Effector CD8-positive, alpha-beta T cell (primary cell): ENCODE measurements around the gene PPP1R2C.

ENCODE experiments used
- DNase-seq: peaks from one replicate; lab custom pipeline; 2025; lab: John Stamatoyannopoulos, UW

Gene PPP1R2C

DNA sequence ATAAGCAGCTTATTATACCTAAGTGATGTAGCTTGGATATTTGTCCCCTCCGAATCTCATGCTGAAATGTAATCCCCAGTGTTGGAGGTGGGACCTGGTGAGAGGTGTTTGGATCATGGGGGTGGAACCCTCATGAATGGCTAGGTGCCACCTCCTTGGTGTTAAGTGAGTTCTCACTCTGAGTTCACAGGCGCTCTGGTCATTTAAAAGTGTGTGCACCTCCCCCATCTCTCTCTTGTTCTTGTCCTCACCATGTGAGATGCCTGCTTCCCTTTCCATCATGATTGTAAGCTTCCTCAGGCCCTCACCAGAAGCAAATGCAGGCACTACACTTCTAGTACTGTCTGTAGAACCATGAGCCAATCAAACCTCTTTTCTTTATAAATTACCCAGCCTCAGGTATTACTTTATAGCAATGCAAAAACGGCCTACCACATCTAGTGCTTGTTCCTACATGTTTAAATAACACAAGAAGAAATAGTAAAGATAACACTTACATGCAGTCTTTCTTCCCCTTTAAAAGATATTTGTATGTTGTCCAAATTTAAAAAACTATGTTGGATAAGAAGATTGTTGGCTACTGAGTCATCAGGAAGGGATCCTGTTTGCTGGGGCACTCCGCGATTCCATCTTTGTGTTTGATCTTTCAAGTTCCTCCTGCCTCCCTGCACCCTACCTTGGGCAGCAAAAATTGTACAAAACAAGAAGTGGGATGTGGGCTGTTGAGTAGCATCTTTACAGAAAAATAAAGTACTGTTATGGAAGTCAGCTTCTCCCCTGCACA lies 29.7 kb downstream of the PPP1R2C start:
- no peak for DNase-seq

DNA sequence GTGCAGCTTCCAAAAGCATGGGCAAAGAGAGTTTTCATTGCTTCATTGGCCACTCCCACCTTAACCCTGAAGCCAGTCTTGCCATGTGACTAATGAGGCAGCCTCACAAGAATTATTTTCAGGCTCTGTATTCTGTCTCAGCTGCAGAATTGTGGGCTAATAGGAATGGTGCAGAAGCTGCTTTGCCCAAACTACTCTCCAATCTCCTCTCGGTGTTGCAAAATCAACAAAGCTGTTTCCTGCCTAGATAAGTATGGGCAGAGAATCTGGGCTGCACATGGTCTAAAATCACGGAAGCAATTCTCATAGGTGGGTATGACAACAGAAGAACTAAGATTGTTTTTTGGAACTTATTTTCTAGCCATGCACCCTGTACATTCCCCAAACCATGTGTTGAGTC lies 31.4 kb downstream of the PPP1R2C start:
- no peak for DNase-seq

DNA sequence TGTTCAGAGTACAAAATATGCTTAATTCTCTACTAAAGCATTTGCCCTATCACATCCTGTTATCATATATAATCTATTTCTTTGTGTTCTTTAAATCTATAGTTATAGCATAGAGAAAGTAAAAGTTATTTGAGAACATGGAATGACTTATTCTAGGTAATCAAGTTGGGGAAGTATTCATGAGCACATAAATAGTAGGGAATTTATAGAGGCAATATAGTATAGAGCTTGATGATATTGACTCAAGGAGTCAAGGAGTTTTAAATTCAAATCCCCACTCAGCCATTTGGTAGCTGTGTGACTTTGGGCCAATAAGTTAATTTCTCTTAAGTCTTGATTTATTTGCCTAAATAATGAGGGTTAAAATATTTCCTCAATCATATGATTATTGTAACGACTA lies 37.5 kb downstream of the PPP1R2C start:
- no peak for DNase-seq

DNA sequence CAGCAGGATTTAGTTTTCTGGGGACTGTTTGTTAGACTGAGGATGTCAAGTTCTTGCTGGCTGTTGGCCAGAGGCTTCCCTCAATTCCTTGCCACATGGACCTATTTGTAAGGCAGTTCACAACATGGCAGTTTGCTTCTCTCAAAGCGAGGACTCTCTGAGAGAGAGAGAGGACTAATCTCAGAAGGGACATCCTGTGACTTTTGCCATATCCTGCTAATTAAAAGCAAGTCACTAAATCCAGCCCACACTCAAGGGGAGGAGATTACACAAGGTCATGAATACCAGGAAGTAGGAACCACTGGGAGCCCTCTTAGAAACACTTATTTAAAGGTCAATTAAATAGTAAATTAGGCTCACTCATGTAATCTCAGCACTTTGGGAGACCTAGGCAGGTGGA lies 38.2 kb downstream of the PPP1R2C start:
- no peak for DNase-seq

DNA sequence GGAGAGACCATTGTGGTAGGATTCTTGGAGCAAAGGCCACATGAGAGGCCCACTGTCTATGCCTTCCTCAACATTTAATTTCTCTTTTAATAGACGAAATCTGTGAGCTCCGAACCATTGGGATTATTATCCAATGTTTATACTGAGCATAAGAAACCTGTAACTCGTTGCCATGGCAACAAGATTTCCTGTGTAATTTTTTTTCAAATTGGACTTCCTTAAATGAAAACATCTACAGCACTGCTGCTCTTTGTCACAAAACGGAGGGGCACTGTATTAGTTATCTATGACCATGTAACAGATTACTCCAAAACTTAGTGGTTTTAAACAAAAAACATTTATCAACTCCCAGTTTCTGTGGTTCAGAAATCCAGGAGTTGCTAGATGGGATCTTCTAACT lies 38.7 kb downstream of the PPP1R2C start:
- no peak for DNase-seq

DNA sequence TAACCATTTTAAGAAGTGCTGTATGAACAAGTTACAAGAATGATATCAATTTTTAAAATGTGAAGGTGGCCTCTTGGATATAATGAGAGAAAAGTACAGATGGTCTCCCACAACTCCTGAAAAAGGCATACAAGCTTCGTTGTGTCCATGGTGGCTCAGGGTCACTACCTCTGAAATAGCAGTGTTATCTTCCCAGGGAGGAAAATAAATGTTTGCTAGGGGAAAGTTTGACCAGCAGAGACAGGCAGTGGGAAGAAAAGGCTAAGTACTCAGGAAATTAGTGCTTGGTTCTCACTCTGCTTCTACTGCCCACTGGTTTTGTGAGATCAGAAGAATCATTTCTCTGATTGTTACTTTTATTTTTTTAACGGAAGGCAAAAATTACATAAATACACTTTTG lies 39.4 kb downstream of the PPP1R2C start:
- no peak for DNase-seq

DNA sequence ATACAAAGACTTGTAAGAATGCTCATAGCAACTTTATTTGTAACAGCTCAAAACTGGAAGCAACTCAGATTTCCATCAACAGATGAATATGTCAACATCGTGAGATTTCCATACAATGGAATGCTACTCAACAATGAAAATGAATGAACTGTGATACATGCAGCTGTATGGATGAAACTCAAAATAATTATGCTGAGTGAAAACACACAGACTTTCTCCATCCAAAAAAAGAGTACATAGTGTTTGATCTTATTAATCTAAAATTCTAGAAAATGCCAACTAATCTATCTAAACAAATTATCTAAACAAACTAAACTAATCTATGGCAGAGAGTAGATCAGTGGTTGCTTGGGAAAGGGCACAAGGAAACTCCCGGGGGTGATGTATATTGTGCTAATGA lies 42.7 kb downstream of the PPP1R2C start:
- no peak for DNase-seq

DNA sequence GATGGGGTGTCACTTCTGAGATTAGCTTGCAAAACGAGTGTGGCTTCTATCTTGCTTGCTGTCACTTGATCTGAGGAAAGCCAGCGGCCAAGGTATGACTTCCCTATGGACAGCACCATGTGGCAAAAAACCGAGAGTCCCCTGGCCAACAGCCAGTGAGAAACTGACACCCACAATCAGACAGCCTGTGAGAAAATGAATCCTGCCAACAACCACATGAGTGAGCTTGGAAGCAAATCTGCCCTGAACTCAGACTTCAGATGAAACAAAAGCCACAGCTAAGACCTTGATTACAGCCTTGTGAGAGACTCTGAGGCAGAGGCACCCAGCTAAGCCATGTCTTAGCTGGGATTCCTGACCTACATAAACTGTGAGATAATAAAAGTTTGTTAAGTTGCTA lies 45.5 kb downstream of the PPP1R2C start:
- DNase-seq, result no peak
